ENCODE measurements around the gene PPP6R1. TPM values are rescaled to one million over a fixed set of nuclear protein-coding genes. Genes with fewer than 3 reads are reported as not detected.
A peak's percentile ranks its signal among the peaks of the same experiment; 100 is the strongest.

The PPP6R1 gene
- total and polyA plus RNA-seq, 2 of the 13 experiments (the other 11 are each of a cell fraction or from before 2014, with no cell fraction given), result 25.8 to 54.0 TPM

DNA sequence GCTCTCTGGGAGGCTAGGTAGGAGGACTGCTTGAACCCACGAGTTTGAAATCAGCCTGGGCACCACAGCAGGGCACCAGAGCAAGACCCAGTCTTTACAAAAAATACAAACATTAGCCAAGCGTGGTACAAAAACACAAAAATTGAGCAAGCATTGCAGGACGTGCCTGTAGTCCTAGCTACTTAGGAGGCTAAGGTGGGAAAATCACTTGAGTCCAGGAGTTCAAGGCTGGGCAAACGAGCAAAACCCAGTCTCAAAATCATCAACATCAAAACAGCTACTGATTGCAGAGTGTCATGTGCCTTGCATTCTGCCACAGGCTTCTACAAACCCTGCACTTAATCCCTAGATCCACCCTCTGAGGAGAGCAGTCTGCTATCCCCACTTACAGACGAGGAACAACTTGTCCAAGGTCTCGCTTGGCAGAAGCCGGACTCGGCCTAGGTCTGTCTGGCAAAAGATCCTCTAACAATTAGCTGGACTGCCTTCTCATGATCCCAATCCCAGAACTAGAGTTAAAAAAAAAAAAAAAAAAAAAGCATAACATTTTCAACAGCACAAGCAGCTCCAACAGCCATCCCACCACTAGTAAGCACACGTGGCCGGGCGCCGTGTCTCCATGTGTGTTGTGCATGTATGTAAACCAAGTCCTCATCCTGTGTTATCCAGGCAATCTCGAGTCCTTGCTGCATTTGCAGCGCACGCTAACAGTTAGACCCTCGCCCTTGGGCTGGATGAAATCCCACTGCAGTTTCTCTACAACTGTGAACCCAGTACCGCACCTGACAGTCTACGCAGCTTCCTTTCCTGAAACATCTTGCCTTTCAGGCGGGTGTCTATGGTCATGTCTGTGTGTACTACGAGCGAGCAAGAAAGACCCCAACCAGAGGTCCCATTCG is 2.0 kb downstream of the PPP6R1 start (continued):
- TF ChIP-seq, protein P1, sequence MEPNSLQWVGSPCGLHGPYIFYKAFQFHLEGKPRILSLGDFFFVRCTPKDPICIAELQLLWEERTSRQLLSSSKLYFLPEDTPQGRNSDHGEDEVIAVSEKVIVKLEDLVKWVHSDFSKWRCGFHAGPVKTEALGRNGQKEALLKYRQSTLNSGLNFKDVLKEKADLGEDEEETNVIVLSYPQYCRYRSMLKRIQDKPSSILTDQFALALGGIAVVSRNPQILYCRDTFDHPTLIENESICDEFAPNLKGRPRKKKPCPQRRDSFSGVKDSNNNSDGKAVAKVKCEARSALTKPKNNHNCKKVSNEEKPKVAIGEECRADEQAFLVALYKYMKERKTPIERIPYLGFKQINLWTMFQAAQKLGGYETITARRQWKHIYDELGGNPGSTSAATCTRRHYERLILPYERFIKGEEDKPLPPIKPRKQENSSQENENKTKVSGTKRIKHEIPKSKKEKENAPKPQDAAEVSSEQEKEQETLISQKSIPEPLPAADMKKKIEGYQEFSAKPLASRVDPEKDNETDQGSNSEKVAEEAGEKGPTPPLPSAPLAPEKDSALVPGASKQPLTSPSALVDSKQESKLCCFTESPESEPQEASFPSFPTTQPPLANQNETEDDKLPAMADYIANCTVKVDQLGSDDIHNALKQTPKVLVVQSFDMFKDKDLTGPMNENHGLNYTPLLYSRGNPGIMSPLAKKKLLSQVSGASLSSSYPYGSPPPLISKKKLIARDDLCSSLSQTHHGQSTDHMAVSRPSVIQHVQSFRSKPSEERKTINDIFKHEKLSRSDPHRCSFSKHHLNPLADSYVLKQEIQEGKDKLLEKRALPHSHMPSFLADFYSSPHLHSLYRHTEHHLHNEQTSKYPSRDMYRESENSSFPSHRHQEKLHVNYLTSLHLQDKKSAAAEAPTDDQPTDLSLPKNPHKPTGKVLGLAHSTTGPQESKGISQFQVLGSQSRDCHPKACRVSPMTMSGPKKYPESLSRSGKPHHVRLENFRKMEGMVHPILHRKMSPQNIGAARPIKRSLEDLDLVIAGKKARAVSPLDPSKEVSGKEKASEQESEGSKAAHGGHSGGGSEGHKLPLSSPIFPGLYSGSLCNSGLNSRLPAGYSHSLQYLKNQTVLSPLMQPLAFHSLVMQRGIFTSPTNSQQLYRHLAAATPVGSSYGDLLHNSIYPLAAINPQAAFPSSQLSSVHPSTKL (CRISPR knock-in tag; IDR thresholded peaks at IDR 0.05), result peak; percentile 74
- TF ChIP-seq ZNF589 (CRISPR knock-in tag; conservative IDR thresholded peaks at IDR 0.05), result no peak
- TF ChIP-seq AGO2 (optimal IDR thresholded peaks at IDR 0.05; ENCODE audit: low read depth, low read length), result no peak
- no peak for TF ChIP-seq ZNF781 (CRISPR knock-in tag; IDR thresholded peaks at IDR 0.05; ENCODE audit: borderline replicate concordance, not compliant biosample characterization)
- TF ChIP-seq ZNF567 (CRISPR knock-in tag; IDR thresholded peaks at IDR 0.05; ENCODE audit: borderline replicate concordance), result no peak
- TF ChIP-seq, protein P2, sequence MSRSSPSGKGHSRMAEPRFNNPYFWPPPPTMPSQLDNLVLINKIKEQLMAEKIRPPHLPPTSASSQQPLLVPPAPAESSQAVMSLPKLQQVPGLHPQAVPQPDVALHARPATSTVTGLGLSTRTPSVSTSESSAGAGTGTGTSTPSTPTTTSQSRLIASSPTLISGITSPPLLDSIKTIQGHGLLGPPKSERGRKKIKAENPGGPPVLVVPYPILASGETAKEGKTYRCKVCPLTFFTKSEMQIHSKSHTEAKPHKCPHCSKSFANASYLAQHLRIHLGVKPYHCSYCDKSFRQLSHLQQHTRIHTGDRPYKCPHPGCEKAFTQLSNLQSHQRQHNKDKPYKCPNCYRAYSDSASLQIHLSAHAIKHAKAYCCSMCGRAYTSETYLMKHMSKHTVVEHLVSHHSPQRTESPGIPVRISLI (CRISPR knock-in tag; IDR thresholded peaks at IDR 0.05; ENCODE audit: borderline replicate concordance), result 0 out of 2 replicates have a peak, but pooled peaks have one; percentile 11
- no peak for TF ChIP-seq CBX1 (IDR thresholded peaks at IDR 0.05; ENCODE audit: low read depth)
- no peak for TF ChIP-seq NR1H2 (CRISPR knock-in tag; IDR thresholded peaks at IDR 0.05; ENCODE audit: borderline replicate concordance, low read depth)
- no peak for TF ChIP-seq RBAK (CRISPR knock-in tag; IDR thresholded peaks at IDR 0.05)
- TF ChIP-seq ZFP41 (CRISPR knock-in tag; IDR thresholded peaks at IDR 0.05; ENCODE audit: borderline replicate concordance), result no peak
- no peak for TF ChIP-seq PLRG1 (conservative IDR thresholded peaks at IDR 0.05)
- TF ChIP-seq SUZ12 (IDR thresholded peaks at IDR 0.05; ENCODE audit: low read depth, low read length), result no peak
- TF ChIP-seq MYC (CRISPR knock-in tag; IDR thresholded peaks at IDR 0.05; ENCODE audit: borderline replicate concordance), result peak; percentile 20; the same call in 1 of the 2 replicates
- no peak for TF ChIP-seq ZBTB33 (CRISPR knock-in tag; IDR thresholded peaks at IDR 0.05)
- peak; percentile 65; the same call in 1 of the 2 replicates for TF ChIP-seq WIZ (CRISPR knock-in tag; IDR thresholded peaks at IDR 0.05)
- TF ChIP-seq ZNF850 (CRISPR knock-in tag; conservative IDR thresholded peaks at IDR 0.05), result no peak
- no peak for TF ChIP-seq MBD4 (IDR thresholded peaks at IDR 0.05; ENCODE audit: borderline replicate concordance, low read length)
- TF ChIP-seq, protein P3, sequence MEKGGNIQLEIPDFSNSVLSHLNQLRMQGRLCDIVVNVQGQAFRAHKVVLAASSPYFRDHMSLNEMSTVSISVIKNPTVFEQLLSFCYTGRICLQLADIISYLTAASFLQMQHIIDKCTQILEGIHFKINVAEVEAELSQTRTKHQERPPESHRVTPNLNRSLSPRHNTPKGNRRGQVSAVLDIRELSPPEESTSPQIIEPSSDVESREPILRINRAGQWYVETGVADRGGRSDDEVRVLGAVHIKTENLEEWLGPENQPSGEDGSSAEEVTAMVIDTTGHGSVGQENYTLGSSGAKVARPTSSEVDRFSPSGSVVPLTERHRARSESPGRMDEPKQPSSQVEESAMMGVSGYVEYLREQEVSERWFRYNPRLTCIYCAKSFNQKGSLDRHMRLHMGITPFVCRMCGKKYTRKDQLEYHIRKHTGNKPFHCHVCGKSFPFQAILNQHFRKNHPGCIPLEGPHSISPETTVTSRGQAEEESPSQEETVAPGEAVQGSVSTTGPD (CRISPR knock-in tag; IDR thresholded peaks at IDR 0.05), result no peak
- TF ChIP-seq FOXA3 (CRISPR knock-in tag; IDR thresholded peaks at IDR 0.05), result peak; percentile 59; the same call in 1 of the 2 replicates
- no peak for TF ChIP-seq ZNF350 (CRISPR knock-in tag; IDR thresholded peaks at IDR 0.05; ENCODE audit: borderline replicate concordance, low read depth)
